Measurements from ENCODE around the gene HHAT.

HHAT gene

DNA sequence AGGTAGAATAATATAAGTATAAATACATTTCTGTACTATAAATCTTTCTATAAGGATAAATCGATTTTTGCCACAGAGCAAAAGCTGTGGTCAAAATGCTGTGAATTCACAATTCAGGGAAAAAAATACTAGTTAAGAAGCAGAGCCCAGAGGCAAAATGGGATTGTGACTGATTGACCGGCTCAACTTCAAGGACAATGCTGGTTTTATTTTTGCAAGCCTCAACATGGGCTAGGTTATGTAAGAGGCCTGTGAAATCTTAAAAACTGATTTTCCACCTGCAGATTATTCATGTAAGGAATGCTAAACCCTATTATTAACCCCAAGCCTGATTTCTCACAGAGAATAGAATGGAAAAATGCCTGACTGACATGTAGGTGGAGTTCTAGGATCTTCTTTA lies 155.1 kb downstream of the HHAT start:
- DNase-seq (ENCODE audit: low read depth in 2 of 2): no peak

- DNase-seq (ENCODE audit: low read depth in 2 of 2): no peak
Observed at GRCh38 chr1:210487021-210487420, 158.3 kb downstream of the HHAT start.

- DNase-seq (ENCODE audit: low read depth in 2 of 2): no peak
Observed at GRCh38 chr1:210489491-210489890, 160.8 kb downstream of the HHAT start.

DNA sequence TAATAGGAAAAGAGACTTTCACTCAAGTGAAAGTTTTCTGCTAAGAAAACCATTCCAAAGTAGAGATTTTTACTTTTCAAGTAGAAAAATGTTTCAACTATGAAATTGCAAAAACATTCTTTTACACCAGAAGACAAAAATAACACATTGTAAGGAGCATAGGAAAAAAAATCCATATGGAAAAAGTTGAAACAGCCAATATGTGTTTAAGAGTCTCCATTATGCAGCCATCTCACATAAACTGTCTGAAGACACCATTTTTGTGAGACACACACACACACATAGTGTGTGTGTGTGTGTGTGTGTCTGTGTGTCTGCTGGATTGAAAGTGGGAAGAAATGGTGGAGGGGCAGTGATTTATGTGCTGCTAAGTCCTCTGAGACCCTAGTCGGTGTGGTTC lies 162.1 kb downstream of the HHAT start:
- no peak for DNase-seq (ENCODE audit: low read depth in 2 of 2)

- DNase-seq (ENCODE audit: low read depth in 2 of 2): no peak
Observed at GRCh38 chr1:210496063-210496462, 167.4 kb downstream of the HHAT start.

GRCh38 chr1:210499956-210500355 lies 171.3 kb downstream of the HHAT start:
- DNase-seq (ENCODE audit: low read depth in 2 of 2): no peak

GRCh38 chr1:210500831-210501230 lies 172.1 kb downstream of the HHAT start:
- DNase-seq (ENCODE audit: low read depth in 2 of 2): no peak

- DNase-seq (ENCODE audit: low read depth in 2 of 2): no peak
Observed at GRCh38 chr1:210504286-210504685, 175.6 kb downstream of the HHAT start.

GRCh38 chr1:210505601-210506496 lies 177.1 kb downstream of the HHAT start:
- no peak for DNase-seq (ENCODE audit: low read depth in 2 of 2)

GRCh38 chr1:210506689-210507088 lies 178.0 kb downstream of the HHAT start:
- no peak for DNase-seq (ENCODE audit: low read depth in 2 of 2)

DNA sequence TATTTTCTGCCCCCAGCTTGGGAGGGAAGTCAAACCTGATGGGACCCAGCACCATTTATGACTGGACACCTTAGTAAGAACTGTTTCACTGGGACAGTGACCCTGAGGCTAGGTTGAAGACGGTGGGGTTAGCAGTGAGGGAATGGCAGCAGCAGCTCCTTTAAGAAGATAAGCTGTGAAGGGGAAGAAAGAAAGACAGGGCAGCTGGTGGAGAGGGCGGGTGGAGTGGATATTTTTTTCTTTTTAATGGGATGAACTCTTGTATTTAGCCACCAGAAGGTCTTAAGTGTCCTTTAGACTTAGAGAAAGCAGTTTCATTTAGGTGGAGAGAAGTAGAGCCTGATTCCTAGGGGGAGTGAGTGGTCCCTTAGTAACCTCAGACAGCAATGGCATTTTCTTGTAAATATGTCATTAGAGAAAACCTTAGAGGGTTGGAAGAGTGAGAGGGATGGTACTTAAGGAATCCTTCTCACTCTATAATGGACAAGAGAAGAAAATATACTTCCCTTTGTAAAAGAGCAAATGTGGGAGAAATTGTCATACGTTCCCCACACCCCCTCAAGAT lies 187.5 kb downstream of the HHAT start:
- no peak for DNase-seq (ENCODE audit: low read depth in 2 of 2)

DNA sequence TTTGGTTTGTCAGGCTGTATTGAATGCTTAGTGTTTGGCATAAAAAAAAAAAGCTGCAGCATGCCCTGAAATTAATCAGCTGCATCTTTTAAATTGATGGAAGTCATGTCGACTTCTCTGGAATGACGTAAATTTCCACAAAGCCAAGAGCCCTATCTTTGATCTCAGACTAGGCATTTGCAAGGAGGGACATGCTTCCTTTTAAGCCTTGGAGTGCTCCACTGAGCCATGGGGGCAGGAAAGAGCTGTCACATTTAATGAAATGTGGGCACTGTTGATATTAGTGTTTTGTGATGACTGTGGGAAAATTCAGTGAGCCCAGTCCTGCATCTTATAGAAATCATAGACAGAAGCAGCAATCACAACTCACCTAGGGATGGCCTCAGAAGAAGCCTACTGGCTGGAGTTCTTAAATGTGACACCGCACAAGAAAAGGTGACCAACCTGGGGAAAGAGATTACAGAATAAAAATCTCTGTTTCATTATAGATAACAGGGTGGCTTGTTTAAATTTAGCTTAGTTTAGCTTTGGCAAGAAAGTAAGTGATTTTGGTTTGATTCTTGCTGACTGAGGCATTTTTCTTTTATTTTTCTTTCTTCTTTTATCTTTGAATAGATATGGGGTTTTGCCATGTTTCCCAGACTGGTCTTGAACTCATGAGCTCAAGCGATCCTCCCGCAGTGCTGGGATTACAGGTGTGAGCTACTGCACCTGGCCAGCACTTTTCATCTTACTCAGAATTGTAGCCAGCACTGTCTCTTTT lies 188.2 kb downstream of the HHAT start:
- no peak for DNase-seq (ENCODE audit: low read depth in 2 of 2)

- DNase-seq (ENCODE audit: low read depth in 2 of 2): no peak
Observed at GRCh38 chr1:210523830-210524229, 195.1 kb downstream of the HHAT start.

DNA sequence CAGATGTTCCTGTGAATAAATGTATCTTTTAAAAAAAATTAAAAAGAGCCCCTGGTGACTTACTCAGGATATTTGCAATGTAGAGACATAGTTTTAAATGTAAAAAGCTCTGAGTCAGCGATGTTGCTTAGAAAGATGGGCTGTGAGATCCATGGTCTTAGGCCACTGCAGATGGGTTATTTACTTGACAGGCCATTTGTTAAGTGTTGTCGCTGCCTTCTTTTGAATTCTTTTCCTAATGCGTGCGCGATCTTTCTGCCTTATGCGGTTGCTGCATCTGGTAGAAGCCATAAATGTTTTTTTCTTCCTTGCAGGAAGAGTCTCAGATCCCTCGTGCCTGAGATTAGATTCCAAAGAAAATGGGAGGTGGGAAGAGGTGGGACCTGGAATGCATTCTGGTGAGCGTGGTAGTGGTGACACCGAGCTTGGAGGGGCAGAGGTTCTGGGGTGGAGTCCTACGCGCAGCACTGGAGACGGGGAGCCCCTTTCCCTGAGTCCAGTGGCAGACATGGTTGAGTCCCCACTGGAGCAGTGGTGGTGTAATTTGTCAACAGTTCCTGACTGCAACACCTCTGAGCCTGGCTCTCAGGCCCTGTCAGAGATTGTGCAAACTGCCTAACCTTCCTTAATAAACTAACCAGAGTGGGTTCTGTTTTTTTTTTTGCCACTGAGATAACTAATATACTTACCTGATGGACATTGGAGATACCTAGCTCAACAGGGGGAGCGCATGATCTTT lies 197.2 kb downstream of the HHAT start:
- no peak for DNase-seq (ENCODE audit: low read depth in 2 of 2)

DNA sequence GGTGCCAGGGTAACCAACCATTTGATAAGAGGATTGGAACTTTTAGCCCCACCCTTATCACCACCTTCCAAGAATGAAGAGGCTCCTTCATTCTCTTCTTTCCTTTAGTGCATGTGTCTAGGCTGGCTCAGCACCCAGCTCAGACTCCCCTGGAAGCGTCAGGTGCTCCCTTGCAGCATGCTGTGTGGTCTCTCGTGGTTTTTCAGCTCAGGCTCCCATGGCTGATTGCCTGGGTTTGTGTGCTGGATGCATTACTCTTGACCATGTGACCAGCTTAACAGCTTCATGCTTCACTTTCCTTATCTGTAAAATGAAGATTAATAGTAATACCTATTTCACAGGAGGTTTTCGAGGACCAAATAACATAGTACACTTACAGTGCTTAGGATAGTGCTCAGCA lies 198.4 kb downstream of the HHAT start:
- no peak for DNase-seq (ENCODE audit: low read depth in 2 of 2)

GRCh38 chr1:210531475-210532222 lies 202.9 kb downstream of the HHAT start:
- no peak for DNase-seq (ENCODE audit: low read depth in 2 of 2)

DNA sequence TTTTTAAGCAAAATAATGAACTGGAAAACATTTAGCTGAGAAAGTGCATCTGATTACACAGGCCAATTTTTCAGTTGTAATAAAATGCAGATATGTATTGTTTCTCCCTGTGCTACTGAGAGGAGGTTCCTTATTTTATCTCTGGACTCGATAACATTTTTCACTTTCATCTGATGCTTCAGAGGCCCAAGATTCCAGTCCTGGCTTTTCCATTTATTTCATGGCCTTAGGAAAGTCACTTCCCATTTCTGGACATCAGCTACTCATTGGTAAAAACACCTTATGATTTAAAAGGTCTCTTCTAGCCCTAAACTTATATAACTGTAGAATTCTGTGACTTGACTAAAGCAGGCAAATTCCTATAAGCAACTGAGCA lies 203.5 kb downstream of the HHAT start:
- no peak for DNase-seq (ENCODE audit: low read depth in 2 of 2)

- no peak for DNase-seq (ENCODE audit: low read depth in 2 of 2)
Observed at GRCh38 chr1:210535761-210536160, 207.1 kb downstream of the HHAT start.

DNA sequence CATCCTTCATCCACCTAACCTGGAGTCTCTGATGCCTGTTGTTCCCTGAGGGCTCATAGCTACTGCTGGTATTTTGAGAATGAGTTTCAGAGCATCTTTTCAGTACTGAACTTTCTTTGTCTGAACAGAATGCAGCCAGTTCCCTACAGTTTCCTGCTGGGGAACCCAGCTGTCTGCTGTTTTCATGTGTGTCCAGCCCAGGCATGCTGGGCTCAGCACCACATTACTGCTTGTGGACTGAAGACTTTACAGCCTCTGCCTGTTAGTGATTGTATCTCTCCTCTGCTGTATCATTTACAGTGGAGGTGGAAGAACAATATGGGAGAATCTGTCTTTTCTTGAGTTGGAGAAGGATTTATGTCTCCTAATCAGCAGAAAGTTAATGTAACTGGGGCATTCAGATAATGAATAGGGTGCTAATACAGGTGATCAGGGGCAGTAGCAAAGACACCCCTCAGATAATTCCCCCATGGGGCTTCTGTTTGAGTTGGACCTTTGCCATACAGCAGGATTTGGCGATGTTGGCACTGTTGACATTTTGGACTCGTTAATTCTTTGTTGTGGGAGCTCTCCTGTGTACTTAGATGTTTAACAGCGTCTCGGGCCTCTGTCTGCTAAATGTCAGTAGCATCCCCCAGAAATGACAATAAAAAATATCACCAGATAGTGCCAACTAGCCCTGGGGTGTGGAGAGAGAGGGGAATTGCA lies 207.7 kb downstream of the HHAT start:
- no peak for DNase-seq (ENCODE audit: low read depth in 2 of 2)

DNA sequence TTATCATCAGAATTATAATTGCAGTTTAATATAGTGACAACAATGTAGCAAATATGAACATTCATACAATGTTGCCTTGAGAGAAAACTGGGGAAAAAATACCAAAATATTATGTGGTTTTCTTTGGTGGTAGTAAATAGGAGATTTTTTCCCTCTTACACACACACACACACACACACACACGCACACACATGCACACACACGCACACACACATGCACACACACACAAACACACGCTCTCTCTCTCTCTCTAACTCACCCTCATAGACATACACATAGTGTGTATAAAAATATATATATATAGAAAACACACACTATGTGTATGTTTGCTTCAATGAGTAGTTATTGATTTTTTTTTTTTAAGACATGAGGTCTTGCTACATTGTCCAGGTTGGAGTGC lies 211.6 kb downstream of the HHAT start:
- no peak for DNase-seq (ENCODE audit: low read depth in 2 of 2)

All from stimulated activated CD4-positive, alpha-beta T cell treated with anti-CD3 and anti-CD28 coated beads, Interleukin-15, amount 100 ng/mL, for 48 hours (primary cell).